ENCODE results near the gene CCDC88A. TPM values are rescaled to one million over a fixed set of nuclear protein-coding genes. Genes with fewer than 3 reads are reported as not detected.

Gene CCDC88A
- total RNA-seq, 1 donor, result 54.3 TPM

DNA sequence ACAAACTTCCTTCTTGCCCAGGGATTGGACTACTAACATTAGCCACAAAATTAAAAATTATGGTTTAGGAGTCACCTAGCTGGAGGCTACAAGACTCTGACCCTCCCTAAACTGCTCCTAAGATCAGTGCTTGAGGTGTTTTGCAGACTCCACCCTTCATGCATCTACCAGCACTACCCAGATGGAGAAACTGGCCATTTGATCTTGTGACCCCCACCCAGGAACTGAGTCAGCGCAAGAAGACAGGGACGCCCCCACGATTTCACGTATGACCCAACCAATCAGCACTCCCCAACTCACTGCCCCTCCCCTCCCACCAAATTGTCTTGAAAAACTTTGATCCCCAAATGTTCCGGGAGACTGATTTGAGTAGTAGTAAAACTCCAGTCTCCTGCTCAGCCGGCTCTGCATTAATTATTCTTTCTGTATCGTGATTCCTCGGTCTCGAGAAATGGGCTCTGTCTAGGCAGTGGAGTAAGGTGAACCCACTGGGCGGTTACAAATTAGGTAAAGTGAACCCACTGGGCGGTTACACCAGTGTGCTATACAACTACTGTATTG, 40.1 kb upstream of the CCDC88A start:
- H3K27me3 ChIP-seq (ENCODE audit: insufficient read depth, low read length), result peaks cover 4% of the 10 kb centered on the region
- no peak overlapping the region for H3K27ac ChIP-seq (ENCODE audit: low read depth, low read length)
- H3K4me2 ChIP-seq (ENCODE audit: insufficient read depth, low read length), result peak overlapping the region; percentile 61
- H3K79me2 ChIP-seq (ENCODE audit: insufficient read depth, low read length), result no peaks in the 10 kb centered on the region
- H2AFZ ChIP-seq (ENCODE audit: low read length), result peak overlapping the region; percentile 72
- TF ChIP-seq, protein P1, sequence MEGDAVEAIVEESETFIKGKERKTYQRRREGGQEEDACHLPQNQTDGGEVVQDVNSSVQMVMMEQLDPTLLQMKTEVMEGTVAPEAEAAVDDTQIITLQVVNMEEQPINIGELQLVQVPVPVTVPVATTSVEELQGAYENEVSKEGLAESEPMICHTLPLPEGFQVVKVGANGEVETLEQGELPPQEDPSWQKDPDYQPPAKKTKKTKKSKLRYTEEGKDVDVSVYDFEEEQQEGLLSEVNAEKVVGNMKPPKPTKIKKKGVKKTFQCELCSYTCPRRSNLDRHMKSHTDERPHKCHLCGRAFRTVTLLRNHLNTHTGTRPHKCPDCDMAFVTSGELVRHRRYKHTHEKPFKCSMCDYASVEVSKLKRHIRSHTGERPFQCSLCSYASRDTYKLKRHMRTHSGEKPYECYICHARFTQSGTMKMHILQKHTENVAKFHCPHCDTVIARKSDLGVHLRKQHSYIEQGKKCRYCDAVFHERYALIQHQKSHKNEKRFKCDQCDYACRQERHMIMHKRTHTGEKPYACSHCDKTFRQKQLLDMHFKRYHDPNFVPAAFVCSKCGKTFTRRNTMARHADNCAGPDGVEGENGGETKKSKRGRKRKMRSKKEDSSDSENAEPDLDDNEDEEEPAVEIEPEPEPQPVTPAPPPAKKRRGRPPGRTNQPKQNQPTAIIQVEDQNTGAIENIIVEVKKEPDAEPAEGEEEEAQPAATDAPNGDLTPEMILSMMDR (IDR thresholded peaks at IDR 0.05; ENCODE audit: extremely low read depth, low read depth, low read length), result no peak
- H3K9me3 ChIP-seq (ENCODE audit: low read depth, low read length), result no peaks in the 10 kb centered on the region
- no peaks in the 10 kb centered on the region for H3K4me1 ChIP-seq (ENCODE audit: insufficient read depth, low read length)
- no peaks in the 10 kb centered on the region for H3K36me3 ChIP-seq (ENCODE audit: insufficient read depth, low read length)
- H4K20me1 ChIP-seq (ENCODE audit: insufficient read depth, low read length), result no peaks in the 10 kb centered on the region
- no peak for DNase-seq (ENCODE audit: insufficient read length, low spot score, missing footprints)
- no peak overlapping the region for H3K4me3 ChIP-seq (ENCODE audit: insufficient read depth, low read length)

DNA sequence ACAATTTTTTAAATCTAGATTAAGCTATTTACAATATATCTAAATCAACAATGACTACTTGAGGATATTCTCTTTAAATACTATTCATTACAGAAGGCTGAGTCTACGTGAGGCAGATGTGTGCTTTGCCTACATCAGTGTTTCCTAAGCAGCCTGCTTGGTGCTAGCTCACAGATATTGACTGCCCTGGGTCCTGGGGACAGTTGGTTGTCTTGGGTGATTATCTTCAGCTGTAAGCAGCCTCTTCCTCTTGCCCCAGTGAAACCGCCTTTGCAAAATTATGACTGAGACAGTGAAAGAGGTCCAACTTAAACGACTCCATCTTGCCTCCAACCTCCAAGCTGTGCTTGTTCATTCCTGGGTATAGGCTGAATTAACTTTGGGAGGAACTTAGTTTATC, 39.6 kb upstream of the CCDC88A start:
- TF ChIP-seq, protein P1 (IDR thresholded peaks at IDR 0.05; ENCODE audit: extremely low read depth, low read depth, low read length), result no peak
- H3K9me3 ChIP-seq (ENCODE audit: low read depth, low read length), result no peaks in the 10 kb centered on the region
- H3K4me1 ChIP-seq (ENCODE audit: insufficient read depth, low read length), result no peaks in the 10 kb centered on the region
- H4K20me1 ChIP-seq (ENCODE audit: insufficient read depth, low read length), result no peaks in the 10 kb centered on the region
- no peak overlapping the region for H3K4me2 ChIP-seq (ENCODE audit: insufficient read depth, low read length)
- no peak overlapping the region for H3K4me3 ChIP-seq (ENCODE audit: insufficient read depth, low read length)
- no peak overlapping the region for H3K27ac ChIP-seq (ENCODE audit: low read depth, low read length)
- H2AFZ ChIP-seq (ENCODE audit: low read length), result no peak overlapping the region
- H3K79me2 ChIP-seq (ENCODE audit: insufficient read depth, low read length), result no peaks in the 10 kb centered on the region
- H3K36me3 ChIP-seq (ENCODE audit: insufficient read depth, low read length), result no peaks in the 10 kb centered on the region
- peaks cover 4% of the 10 kb centered on the region for H3K27me3 ChIP-seq (ENCODE audit: insufficient read depth, low read length)
- DNase-seq (ENCODE audit: insufficient read length, low spot score, missing footprints), result no peak

DNA sequence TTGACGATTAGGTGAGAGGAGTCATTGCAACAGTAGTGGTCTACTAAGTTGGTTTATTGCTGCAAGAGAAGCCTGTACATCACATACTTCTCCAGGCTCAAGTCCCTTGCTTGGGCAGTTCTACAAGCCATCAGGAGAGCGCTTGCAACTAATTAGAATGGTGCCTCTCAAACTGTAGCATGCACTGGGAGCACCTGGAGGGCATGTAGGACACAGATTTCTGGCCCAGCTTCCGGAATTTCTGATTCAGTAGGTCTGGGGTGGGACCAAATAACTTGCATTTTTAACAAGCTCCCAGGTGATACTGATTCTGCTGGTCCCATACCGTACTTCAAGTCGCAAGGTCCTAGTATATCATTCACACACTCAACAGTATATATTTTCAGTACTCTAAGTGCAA, 34.5 kb upstream of the CCDC88A start:
- Histone ChIP-seq H2AFZ (ENCODE audit: low read length) (no peak overlapping the region), H3K4me2 (ENCODE audit: insufficient read depth, low read length) (no peak overlapping the region), H3K4me3 (ENCODE audit: insufficient read depth, low read length) (no peak overlapping the region), H3K9me3 (ENCODE audit: low read depth, low read length) (no peaks in the 10 kb centered on the region), H3K79me2 (ENCODE audit: insufficient read depth, low read length) (no peaks in the 10 kb centered on the region), H3K4me1 (ENCODE audit: insufficient read depth, low read length) (no peaks in the 10 kb centered on the region), H3K27me3 (ENCODE audit: insufficient read depth, low read length) (no peaks in the 10 kb centered on the region), H3K27ac (ENCODE audit: low read depth, low read length) (no peak overlapping the region), H4K20me1 (ENCODE audit: insufficient read depth, low read length) (no peaks in the 10 kb centered on the region), H3K36me3 (ENCODE audit: insufficient read depth, low read length) (no peaks in the 10 kb centered on the region)
- DNase-seq (ENCODE audit: insufficient read length, low spot score, missing footprints), result no peak
- TF ChIP-seq, protein P1 (IDR thresholded peaks at IDR 0.05; ENCODE audit: extremely low read depth, low read depth, low read length), result no peak

DNA sequence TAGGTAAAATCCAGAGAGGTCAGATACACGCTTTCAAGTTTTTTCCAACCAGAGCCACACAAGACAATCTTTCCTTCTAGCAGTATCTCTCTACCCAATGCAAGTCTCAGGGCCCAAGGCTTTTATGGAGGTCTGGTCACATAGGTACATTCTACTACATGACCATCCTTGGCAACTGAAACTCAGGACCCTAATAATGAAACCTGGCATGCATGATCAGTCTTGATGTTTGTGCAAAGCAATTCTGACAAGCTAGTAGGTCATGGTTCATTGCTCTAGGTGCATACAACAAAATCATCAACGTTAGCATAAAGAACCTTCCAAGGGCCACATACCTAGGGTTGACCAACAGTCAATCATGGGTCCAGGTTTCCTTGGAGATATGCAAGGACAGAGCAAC, 33.2 kb upstream of the CCDC88A start:
- Histone ChIP-seq H3K4me1 (ENCODE audit: insufficient read depth, low read length) (no peaks in the 10 kb centered on the region), H4K20me1 (ENCODE audit: insufficient read depth, low read length) (no peaks in the 10 kb centered on the region), H3K4me3 (ENCODE audit: insufficient read depth, low read length) (no peak overlapping the region), H3K36me3 (ENCODE audit: insufficient read depth, low read length) (no peaks in the 10 kb centered on the region), H3K4me2 (ENCODE audit: insufficient read depth, low read length) (no peak overlapping the region), H3K9me3 (ENCODE audit: low read depth, low read length) (no peaks in the 10 kb centered on the region), H3K27ac (ENCODE audit: low read depth, low read length) (no peak overlapping the region), H3K79me2 (ENCODE audit: insufficient read depth, low read length) (no peaks in the 10 kb centered on the region), H2AFZ (ENCODE audit: low read length) (no peak overlapping the region), H3K27me3 (ENCODE audit: insufficient read depth, low read length) (no peaks in the 10 kb centered on the region)
- TF ChIP-seq, protein P1 (IDR thresholded peaks at IDR 0.05; ENCODE audit: extremely low read depth, low read depth, low read length), result no peak
- DNase-seq (ENCODE audit: insufficient read length, low spot score, missing footprints), result no peak
